NCI-H2107 treated with DMSO at 0.1 percent for 48 hours (cell line): ENCODE measurements around the gene MGST3.
"Not testable (repeated sequence)": the region's sequence is repeated elsewhere in the genome, so short reads cannot be mapped to it uniquely, and the experiment has no call there.

Source experiments
- DNase-seq: peaks from one replicate; lab custom pipeline; 2025; ENCODE audit not compliant: unreplicated experiment; lab: John Stamatoyannopoulos, UW

Gene MGST3

DNA sequence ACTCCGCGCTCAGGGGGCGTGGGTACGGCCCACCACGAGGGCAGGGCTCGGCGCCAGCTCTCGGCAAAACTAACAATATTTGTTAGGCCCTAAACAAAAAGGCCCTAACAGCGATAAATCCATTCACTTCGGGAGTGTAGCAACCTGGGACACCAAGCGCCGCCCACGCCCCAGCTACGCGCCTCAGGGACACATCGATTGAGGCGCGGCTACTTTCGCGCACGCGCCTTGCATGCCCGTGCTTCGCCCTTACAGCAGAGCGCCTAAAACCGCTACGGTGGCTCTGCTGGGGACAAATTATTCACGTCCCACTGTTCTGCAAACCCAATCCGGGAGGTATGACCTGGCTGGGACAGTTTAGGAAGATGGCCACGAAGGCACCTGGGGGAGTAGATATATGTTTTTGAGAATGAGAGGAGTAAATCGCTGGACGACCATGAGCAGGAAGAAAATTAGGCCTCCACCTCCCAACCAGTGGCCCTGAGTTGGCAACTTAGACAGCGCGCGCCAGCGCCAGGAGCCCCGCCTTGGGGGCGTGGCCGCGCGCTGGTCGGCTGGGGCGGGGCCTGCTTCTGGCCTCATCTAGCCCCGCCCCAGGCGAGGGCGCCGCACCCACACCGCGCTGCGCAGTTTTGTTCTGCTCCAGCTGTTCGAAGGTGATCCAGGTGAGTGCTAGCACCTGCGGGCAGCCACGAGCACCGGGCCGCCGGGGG lies at the start of gene MGST3:
Gene MGST3 (plus strand): TSS at position 606 of the 713 bp plus-strand sequence. CDS start 18,614 bp downstream, outside the sequence.
- peak; percentile 95 for DNase-seq

DNA sequence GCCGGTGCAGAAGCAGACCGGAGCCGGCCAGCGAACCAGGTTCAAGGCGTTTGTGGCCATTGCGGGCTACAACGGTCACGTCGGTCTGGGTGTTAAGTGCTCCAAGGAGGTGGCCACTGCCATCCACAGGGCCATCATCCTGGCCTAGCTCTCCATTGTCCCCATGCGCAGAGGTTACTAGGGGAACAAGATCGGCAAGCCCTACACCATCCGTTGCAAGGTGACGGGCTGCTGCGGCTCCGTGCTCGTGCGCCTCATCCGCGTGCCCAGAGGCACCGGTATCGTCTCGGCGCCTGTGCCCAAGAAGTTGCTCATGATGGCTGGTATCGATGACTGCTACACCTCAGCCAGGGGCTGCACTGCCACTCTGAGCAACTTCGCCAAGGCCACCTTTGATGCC lies 49.1 kb upstream of the MGST3 start:
- no peak for DNase-seq

DNA sequence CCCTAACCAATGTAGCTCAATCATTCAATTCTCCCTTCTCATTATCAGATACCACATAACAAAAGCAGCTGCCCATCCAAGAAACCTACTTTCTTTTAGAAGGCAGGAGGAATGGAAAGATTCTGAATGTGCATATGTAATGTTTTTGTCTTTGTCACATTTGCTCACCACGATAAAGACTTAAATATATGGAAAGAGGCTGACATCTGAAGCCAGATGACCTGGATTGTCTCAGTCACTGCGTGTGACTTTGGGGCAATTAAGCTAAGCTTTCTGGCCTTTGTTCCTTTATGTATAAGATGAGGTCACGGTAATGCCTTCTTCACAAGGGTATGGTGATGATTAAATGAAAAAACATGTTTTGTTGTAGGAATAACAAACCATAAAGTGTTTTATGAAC lies 44.6 kb upstream of the MGST3 start:
- no peak for DNase-seq

DNA sequence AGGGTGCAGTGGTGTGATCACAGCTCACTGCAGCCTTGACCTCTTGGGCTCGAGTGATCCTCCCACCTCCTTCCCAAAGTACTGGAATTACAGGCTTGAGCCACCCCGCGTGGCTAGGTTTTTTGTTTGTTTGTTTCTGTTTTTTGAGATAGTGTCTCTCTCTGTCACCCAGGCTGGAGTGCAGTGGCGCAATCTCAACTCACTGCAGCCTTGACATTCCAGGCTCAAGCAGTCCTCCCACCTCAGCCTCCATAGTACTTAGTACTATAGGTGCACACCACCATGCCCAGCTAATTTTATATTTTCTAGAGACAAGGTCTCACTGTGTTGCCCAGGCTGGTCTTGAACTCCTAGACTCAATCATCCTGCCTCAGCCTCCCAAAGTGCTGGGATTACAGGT lies 39.6 kb upstream of the MGST3 start:
- not testable (repeated sequence) for DNase-seq

DNA sequence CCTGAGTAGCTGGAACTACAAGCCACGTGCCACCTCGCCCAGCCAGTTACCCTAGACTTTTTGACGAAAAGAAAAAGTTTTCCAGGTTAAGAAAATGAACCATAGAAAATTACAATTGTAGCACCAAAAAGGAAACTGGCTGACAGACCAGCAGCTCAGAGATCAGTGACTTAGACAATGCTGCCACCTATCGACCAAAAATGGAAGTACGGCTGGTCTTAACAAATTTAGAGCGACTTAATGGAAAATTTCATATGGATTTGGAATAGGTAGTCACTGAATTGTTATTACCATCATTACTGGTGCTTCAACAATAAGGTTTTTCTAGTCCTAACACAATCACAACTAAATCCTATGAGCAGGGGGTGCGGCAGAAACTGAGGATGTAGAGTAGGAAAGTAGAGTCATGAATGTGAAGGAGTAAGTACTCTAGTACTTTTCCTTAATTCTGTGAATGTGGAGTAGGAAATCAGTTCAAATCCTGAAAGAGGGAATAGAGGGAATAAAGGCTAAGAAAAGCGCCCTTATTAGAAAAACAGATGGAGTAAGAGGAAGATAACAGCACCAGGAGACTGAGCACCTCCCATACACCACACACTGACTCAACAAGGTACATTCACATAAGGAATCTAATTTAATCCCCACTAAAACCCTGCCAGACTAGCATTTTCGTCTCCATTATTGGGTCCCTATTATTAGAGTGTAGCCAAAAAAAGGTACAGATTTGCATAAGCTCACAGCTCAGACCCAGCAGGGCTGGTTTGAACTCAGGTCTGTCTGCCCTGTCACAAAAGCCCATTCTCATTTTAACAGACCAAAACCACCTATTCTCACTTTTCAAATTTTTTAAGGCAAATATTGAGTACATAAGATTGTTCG lies 37.9 kb upstream of the MGST3 start:
- DNase-seq, result peak; percentile 58

DNA sequence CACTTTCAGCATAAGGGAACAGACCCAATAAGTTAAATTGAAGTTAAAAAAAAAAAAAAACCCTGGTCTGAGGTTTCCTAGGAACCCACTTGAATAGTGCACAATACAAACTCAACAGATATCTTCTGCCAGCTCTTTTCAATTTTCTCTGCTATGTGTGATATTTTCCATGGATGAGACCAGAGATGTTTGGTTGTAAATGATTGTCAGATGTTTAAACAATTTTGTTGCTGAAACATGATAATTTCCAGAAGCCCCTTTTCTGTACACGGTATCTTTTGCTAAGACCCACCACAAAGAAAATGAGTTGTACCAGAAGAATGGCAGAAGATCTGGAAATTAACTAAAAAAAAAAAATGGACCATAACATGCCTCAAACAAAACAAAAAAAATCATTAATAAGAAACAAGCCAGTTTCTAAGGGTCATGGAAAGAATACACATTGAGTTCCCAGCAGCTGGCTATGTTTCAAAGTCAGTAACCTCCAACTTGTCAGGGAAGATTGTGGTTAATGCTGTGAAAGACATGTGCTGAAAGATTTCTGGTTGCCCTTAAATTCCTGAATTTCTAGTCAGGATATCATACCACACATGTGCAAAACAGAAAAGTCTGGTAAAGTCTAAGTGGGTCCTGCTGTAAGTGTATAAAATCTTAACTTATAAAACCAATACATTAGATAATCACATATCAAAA lies 35.6 kb upstream of the MGST3 start:
- no peak for DNase-seq

DNA sequence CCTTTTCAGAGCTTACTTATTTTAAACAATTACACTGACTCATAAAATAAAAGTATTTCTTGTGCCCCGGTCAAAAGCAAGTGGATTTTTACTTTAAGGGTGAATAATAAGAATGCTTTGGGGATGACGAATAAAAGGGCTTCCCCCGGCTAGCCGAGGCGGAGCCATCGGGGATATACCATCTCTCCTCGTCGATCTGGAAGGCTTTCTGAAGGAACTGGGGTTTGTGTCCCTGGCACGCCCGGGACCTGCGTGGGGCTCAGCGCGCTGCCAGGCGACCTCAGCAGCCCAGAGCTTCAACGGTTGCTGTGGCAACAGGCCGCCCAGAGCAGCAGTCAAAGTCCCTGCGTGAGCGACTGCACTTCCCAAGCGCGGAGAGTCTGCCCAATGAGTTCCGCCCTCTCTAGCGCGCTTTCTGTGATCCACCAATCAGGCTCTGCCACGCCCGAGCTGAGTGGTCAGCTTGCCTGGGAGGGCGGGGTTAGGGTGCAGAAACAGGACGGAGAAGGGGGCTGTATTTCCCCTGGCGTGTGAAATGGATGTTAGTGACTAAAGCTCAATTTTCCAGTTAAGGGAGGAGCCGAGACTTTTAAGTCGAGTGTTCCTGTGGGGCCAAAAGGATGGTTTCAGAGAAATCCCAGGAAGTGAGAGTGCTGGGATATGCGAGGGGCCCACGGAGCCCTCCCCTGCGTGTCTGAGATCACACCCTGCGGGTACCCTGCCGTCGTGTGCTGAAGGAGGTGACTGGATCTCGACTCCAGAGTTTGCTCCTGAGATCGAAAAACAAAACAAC lies 33.0 kb upstream of the MGST3 start:
- peak; percentile 93 for DNase-seq

DNA sequence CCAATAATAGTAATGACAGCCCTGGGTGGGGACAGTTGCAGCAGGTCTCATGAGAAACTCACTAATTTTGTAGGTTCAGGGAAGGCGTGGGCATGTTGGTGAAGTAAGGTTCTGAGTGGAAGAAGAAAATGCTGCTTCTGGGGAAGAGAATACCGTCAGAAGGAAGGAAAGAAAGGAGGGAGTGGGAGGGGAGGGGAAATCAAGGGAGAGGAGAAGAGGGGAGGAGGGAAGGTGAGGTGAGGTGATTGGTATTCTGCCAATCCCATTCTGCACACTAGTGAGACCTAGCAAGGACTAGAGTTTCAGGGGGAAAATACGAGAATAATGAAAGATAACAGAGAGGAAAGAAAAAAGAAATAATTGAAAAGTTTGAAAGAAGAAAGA lies 32.4 kb upstream of the MGST3 start:
- no peak for DNase-seq

DNA sequence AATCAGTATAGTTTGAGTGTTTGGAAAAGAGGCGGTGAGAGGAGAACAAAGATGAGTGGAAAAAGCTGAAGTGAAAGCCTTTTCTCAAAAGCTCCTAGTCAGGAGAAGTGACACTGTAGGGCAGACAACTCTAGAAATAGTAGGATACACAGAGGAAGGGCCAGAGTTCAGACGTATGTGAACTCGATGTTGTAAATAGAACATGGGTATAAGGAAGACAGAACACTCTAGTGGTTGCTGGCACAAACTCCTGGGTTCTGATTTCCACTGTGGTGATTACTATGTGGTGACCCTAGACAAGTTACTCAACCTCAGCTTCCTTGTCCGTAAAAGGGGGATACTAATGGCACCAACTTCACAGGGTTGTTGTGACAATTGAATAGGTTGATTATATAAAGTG lies 30.2 kb upstream of the MGST3 start:
- DNase-seq, result no peak

DNA sequence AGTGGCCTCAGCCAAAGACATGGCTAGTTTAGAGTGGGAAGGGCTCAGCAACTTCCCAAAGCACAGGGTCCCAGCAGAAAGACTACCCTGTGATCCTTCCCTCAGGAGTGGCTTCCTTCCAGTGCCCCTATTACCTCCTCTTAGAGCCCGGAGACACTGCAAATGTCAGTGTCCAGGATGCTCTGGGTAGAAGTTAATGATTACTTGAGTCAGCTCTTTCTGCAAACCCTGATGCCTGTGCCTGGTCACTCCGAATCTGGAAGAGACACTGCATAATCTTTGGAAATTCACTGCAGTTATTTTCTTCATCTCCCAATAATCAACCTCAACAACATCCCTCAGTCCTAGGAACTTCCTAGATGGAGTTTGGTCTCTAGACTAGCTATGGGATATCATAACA lies 27.2 kb upstream of the MGST3 start:
- no peak for DNase-seq

DNA sequence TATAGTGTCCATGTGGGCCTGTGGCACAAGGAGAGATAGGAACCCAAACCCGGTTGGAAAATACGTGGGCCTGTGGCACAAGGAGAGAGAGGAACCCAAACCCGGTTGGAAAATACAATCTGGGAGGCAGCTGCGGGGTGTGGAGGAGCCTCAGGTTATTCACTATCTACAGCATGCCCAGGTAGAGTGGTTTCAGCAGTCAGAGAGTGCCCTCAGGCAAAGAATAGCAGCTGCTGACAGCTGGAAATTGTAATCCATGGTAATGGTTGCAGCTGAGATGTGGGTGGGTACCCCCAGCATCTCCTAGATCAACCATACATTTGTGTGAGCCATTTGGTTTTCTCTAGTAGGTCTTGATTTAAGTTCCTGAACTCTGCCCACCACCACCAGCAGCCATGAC lies 25.8 kb upstream of the MGST3 start:
- no peak for DNase-seq

DNA sequence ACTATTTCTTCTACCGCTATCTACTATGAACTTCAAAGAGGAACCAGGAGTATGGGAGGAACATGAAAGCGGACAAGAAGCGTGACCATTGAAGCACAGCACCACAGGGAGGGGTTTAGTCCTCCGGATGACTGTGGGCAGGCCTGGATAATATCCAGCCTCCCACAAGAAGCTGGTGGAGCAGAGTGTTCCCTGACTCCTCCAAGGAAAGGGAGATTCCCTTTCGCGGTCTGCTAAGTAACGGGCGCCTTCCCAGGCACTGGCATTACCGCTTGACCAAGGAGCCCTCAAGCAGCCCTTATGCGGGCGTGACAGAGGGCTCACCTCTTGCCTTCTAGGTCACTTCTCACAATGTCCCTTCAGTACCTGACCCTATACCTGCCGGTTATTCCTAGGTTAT lies 24.4 kb upstream of the MGST3 start:
- DNase-seq, result not testable (repeated sequence)

DNA sequence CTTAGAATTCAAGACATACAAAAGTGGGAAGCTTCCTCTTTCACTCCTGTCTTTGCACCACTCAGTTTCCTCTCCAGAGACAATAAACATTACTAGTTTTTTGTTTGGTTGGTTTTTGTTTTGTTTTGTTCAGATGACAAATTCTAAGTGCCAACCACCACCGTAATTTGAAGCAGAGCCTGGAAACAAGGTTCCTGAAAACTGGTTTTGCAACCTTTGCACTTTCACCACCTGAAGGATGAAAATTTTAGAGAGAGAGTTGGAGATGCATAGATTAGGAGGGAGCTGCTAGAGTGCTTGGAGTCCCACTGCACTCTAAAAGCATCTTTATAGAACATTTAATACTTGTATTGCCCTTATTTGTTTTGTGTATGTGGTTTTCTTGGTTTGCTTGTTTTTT lies 20.2 kb upstream of the MGST3 start:
- no peak for DNase-seq

DNA sequence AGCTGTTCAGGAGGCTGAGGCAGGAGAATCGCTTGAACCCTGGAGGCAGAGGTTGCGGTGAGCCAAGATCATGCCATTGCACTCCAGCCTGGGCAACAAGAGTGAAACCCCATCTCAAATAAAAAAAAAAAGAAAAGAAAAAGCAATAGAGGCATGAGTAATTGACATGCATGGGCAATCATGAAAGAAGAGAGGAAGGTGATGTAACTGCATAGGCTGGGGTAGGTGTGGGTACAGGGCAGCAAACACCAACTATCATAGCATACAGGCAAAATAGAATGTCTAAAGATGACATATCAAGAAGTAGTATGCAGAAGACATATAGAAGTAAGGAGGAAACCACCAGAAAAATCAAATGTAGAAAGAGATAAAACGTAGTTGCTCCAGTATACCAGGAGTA lies 19.0 kb upstream of the MGST3 start:
- no peak for DNase-seq

DNA sequence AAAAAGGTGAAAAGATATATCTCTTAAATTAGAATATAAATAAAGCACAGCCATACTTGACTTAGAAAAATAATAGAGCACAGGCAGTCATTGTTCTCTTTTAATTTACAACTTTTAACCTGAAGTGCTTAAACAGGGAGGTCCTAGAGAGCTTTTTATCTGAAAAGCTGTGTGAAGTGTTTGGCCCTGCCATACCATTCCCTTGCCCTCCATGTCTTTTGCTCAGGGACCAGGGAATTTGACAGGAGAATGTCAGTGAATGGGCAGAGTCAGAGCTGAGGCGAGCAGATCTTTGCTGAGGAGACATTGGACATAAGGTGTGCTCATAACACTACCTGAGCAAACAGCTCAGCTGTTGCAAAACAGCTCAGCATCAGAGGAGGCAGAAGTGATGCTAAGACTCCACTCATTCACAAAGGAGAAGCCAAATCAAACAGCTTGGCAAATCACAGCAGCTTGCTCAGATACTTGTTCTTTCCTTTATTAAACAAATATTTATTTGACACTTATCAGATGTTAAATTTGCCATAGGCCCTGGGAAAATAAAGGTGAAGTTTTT lies 14.9 kb upstream of the MGST3 start:
- DNase-seq, result no peak

DNA sequence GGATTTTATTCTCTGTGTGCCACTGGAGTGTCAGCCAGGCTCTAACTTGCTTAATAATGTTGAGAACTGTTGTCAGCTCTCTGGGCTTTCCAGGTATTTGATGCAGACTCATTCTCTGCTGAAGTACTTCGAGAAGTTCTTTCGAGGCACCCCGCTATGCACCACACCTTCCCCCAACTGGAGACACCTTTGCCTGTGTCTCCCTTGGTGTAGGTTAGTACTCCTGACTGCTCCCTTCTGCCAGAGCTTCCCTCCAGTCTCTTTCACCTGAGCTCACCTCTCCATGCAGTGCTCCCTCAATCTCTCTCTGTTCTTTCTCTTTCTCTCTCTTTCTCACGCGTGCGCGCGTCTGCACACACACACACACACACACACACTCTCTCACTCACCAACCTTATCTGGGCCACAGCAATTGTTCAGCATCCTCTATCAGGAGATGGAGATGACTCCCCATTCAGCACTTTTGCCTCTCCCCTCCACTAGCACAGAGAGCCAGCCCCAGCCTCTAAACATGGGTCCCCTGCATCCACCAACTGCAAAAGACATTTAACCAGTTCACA lies 14.0 kb upstream of the MGST3 start:
- DNase-seq, result no peak

DNA sequence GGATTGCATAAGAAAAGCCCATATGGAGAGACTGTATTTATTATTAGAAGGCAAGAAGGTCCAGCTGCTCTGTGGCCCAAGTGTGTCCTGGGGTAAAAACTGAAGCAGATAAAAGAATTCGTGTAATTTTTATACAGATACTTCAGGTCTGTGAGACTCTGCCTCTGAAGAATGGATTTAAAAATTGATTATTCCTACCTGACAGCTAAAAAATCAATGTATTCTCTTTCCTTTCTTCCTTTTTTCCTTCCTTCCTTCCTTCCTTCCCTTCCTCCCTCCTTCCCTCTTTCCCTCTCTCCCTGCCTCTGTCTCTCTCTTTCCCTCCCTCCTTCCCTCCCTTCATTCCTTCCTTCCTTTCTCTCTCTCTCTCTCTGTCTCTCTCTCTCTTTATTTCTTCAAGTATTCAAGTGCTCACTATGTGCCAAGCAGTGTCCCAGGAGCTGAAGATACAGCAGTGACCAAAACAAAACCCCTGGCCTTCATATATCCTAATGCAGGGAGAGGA lies 11.3 kb upstream of the MGST3 start:
- no peak for DNase-seq

DNA sequence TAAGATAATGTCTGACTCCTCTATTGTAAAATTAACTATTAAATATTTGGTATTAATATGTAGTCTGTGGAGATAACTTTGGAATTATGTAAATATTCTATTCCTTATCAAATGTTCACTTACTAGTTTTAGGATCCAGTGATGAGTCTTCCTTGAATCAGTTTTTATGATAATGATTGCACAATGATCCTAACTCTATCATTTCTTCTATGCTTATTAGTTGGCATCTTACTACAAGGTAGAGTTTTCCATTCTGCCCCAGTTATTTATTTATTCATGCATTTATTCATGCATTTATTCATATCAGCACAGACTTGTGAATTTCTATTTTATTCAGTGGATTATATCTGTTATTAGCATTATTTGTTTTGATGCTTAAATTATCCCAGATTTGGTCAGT lies 7.4 kb upstream of the MGST3 start:
- DNase-seq, result no peak

DNA sequence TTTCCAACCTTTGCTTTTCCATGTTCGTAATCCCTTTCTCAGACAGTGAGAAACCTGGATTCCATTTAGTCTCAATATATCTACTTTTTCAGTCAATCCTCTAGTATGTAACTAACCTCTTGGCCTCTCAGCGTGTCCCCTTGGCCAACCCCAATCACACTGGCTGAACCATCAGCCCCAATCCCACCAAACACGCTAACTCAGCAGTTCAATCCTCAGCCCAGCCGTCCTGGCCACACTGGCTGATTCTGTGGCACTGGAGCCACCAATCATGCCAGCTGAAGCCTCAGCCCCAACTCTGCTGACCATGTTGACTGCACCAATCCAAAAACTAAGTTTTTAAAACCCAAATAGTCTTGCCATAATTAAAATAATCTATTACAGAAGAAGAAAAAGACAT lies 6.6 kb upstream of the MGST3 start:
- no peak for DNase-seq

DNA sequence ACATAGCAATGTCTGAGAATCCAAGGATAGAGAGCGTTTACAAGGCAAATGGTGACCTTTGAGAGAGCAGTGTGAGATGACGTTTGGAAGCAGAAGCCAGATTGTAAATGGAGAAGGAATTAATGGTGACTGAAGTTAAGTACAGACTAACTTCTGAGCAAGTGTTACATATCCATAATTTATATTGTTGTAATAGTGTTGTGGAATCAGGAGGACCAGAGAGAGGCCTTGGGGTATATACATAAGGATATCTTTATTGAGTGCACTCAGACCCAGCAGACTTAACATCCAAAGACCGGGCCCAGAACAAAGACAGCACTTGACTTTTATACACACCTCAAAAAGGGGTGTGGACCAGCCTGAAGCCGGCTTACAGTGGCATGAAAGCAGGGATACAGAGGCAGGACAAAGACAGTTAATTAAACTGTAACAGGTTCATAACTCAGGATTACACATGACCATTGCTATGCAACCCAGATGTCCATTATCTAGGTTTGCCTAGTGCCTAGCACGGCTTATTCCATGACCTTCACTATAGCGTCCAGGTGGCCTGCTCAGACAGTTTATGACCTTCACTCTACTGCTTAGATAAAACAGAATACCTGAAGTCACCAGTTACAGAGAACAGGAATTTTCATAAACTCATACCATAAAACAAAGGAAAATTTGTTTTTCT lies 2.7 kb upstream of the MGST3 start:
- DNase-seq, result no peak
